ENCODE results near the gene RWDD4. TPM values are rescaled to one million over a fixed set of nuclear protein-coding genes. Genes with fewer than 3 reads are reported as not detected.

The RWDD4 gene
- total RNA-seq, 1 donor = 43.7 TPM

DNA sequence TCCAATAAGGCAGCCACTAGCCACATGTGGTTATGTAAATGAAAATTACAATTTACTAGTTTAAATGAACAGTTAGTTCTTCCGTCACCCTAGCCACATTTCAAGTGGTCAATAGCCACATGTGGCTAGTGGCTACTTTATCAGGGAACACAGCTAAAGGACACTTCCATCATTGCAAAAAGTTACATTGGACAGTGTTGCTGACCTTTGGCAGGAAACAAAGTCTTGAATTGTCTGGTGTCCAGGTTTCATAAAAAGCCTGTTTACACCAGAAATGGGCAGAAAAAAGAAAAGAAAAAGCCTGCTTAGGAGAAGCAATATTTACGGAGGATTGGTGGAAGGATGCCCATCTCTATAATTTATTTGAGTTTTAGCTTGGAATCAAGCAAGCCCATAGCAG, 38.6 kb downstream of the RWDD4 start:
- TF ChIP-seq, protein P1, sequence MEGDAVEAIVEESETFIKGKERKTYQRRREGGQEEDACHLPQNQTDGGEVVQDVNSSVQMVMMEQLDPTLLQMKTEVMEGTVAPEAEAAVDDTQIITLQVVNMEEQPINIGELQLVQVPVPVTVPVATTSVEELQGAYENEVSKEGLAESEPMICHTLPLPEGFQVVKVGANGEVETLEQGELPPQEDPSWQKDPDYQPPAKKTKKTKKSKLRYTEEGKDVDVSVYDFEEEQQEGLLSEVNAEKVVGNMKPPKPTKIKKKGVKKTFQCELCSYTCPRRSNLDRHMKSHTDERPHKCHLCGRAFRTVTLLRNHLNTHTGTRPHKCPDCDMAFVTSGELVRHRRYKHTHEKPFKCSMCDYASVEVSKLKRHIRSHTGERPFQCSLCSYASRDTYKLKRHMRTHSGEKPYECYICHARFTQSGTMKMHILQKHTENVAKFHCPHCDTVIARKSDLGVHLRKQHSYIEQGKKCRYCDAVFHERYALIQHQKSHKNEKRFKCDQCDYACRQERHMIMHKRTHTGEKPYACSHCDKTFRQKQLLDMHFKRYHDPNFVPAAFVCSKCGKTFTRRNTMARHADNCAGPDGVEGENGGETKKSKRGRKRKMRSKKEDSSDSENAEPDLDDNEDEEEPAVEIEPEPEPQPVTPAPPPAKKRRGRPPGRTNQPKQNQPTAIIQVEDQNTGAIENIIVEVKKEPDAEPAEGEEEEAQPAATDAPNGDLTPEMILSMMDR (IDR thresholded peaks at IDR 0.05; ENCODE audit: insufficient read depth, low read length) = no peak
- DNase-seq (ENCODE audit: low read depth) = no peak
- no peak overlapping the region for H3K4me3 ChIP-seq (ENCODE audit: low read depth, low read length)

DNA sequence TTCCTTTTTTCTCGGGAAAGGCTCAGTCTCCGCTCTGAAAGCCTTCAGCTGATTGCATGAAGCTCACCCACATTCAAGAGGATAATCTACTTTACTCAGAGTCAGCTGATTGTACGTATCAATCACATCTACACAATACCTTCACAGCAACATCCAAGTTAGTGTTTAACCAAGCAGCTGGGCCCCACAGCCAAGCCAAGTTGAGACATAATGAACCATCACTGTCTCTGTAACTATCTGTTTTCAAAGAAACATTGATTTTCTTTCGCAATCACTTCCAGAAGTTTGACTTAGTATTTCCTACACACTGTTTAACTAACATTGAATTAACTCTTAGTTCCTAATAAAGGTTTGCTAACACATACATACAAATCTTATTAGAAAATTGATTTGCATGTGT, 40.3 kb downstream of the RWDD4 start:
- H3K4me3 ChIP-seq (ENCODE audit: low read depth, low read length) = no peak overlapping the region
- TF ChIP-seq, protein P1 (IDR thresholded peaks at IDR 0.05; ENCODE audit: insufficient read depth, low read length) = no peak
- no peak for DNase-seq (ENCODE audit: low read depth)

DNA sequence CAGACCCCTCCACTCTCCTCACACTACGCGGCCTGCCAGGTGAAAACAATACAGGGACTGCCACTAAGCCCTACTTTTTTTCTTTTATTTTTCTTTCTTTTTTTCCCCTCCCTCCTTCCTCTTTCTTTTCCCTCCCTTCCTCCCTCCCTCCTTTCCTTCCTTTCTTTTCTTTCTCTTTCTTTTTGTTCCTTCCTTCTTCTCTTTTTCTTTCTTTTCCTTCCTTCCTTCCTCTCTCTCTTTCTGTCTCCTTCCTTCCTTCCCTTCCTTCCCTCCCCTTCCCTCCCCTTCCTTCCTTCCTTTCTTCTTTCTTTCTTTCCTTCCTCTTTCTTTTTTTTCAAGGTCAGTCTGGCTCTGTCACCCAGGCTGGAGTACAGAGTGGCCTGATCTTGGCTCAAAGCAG, 41.9 kb downstream of the RWDD4 start:
- no peak for DNase-seq (ENCODE audit: low read depth)
- H3K4me3 ChIP-seq (ENCODE audit: low read depth, low read length) = no peak overlapping the region
- TF ChIP-seq, protein P1 (IDR thresholded peaks at IDR 0.05; ENCODE audit: insufficient read depth, low read length) = no peak

DNA sequence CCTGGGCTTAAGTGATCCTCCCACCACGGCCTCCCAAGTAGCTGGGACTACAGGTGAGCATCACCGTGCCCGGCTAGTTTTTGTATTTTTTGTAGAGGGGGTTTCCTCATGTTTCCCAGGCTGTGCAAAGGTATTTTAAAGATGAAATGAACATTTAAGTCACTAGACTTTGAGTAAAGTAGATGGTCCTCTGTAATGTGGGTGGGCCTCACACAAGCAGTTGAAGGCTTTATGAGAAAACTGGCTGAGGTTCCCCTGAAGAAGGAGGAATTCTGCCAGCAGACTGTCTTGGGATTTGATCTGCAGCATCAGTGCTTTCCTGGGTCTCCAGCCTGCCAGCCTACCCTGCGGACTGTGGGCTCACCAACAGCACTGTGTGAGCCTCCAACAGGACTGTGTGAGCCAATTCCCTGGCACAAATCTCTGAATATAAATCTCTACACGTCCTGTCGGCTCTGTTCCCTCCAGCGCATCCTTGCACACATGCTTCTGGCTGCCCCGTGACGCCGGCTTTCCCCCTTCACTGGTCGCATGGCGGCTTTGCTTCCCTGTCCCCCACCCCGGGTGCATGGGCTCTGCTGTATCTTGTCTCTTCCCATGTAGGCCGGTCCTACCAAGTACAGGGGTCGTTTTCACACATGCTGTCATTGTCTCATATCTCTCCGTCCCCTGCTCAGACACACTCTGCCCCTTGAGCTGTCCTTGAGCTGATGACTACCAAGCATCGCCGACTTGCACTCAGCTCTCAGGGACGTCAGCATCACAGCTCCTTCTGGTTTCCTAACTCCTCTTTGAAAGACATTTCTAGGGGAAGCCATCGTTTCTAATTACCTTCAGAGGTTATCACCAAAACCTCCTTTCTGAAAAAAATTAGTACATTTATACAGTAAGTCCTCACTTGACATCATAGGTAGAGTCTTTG, 46.4 kb downstream of the RWDD4 start:
- no peak for DNase-seq (ENCODE audit: low read depth)
- H3K4me3 ChIP-seq (ENCODE audit: low read depth, low read length) = no peak overlapping the region
- TF ChIP-seq, protein P1 (IDR thresholded peaks at IDR 0.05; ENCODE audit: insufficient read depth, low read length) = no peak

DNA sequence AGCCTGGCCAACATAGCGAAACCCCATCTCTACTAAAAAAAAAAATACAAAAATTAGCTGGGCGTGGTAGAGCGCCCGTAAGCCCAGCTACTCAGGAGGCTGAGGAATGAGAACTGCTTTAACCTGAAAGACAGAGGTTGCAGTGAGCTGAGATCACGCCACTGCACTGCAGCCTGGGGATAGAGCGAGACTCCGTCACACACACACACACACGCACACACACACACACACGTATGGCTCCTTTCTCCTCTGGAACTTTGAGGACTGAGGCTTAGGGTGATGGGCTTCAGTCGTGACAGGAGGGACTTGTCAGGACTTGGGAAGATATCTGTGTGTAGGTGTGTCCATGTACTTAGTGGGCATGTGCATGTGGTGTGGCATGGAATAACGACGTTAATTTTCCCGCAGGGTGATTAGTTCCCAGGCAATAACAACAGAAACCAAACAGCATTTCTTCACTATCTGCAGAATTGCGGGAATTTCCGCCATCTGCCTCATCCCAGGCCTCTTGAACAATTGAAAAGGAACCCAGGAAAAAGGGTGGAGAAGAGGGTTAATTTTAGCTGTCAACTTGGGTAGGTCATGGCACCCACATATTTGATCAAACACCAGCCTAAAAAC, 47.7 kb downstream of the RWDD4 start:
- H3K4me3 ChIP-seq (ENCODE audit: low read depth, low read length) = no peak overlapping the region
- TF ChIP-seq, protein P1 (IDR thresholded peaks at IDR 0.05; ENCODE audit: insufficient read depth, low read length) = no peak
- DNase-seq (ENCODE audit: low read depth) = no peak

DNA sequence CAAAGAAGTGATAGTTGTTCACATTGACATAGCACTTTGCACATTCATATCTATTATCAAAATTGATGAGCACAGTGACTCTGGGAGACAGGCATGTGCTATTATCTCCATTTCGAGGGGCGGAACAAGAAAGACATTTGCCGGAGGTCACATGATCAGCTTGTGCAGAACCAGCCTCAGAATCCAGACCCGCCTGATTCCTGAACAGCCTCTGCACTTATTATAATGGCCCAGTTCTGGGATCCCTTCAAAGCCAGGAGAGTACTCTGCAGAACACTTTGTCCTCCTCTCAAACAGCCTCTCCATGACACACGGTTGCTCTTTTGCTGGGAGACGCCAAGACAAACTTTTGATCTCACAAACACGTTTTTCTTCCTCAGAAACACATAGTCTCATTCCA, 48.4 kb downstream of the RWDD4 start:
- TF ChIP-seq, protein P1 (IDR thresholded peaks at IDR 0.05; ENCODE audit: insufficient read depth, low read length) = no peak
- peak; percentile 33 for DNase-seq (ENCODE audit: low read depth)

More for the DNA sequence above, 48.4 kb downstream of the RWDD4 start:
- H3K4me3 ChIP-seq (ENCODE audit: low read depth, low read length) = no peak overlapping the region
